Stimulated activated CD8-positive, alpha-beta memory T cell treated with anti-CD3 and anti-CD28 coated beads, Interleukin-15, amount 100 ng/mL, for 1 hour (primary cell): ENCODE measurements around the gene MYH7B.

Source experiments
- DNase-seq: peaks from one replicate; pipeline ENCODE4 v3.0.0-alpha.2; 2020; ENCODE audit warnings: low read depth

Gene MYH7B

GRCh38 chr20:34992751-34993417 is 37.2 kb downstream of the MYH7B start:
- no peak for DNase-seq

GRCh38 chr20:34993941-34994508 is 38.4 kb downstream of the MYH7B start:
- DNase-seq: no peak

- DNase-seq: no peak
These were observed 39.0 kb downstream of the MYH7B start for GRCh38 chr20:34994509-34995131.

GRCh38 chr20:34995192-34995591 is 39.5 kb downstream of the MYH7B start:
- DNase-seq: no peak

- no peak for DNase-seq
These were observed 40.0 kb downstream of the MYH7B start for GRCh38 chr20:34995696-34996095.

- no peak for DNase-seq
These were observed 40.8 kb downstream of the MYH7B start for GRCh38 chr20:34996243-34997028.

- no peak for DNase-seq
These were observed 41.5 kb downstream of the MYH7B start for GRCh38 chr20:34997131-34997561.

GRCh38 chr20:34997774-34998173 is 42.1 kb downstream of the MYH7B start:
- no peak for DNase-seq

- DNase-seq: no peak
These were observed 42.8 kb downstream of the MYH7B start for GRCh38 chr20:34998331-34998950.

- no peak for DNase-seq
These were observed 43.4 kb downstream of the MYH7B start for GRCh38 chr20:34999021-34999451.

GRCh38 chr20:34999782-35000181 is 44.1 kb downstream of the MYH7B start:
- DNase-seq: no peak

- DNase-seq: no peak
These were observed 44.7 kb downstream of the MYH7B start for GRCh38 chr20:35000311-35000921.

GRCh38 chr20:35000922-35001595 is 45.4 kb downstream of the MYH7B start:
- DNase-seq: no peak

- no peak for DNase-seq
These were observed 46.1 kb downstream of the MYH7B start for GRCh38 chr20:35001596-35002362.

GRCh38 chr20:35002426-35003210 is 47.0 kb downstream of the MYH7B start:
- no peak for DNase-seq

- DNase-seq: no peak
These were observed 47.8 kb downstream of the MYH7B start for GRCh38 chr20:35003211-35004031.

GRCh38 chr20:35004051-35004725 is 48.5 kb downstream of the MYH7B start:
- DNase-seq: no peak
